ENCODE measurements around the gene EHD1. TPM values are rescaled to one million over a fixed set of nuclear protein-coding genes. Genes with fewer than 3 reads are reported as not detected.

The EHD1 gene
- polyA plus RNA-seq, 1 experiment = 56.1 TPM

DNA sequence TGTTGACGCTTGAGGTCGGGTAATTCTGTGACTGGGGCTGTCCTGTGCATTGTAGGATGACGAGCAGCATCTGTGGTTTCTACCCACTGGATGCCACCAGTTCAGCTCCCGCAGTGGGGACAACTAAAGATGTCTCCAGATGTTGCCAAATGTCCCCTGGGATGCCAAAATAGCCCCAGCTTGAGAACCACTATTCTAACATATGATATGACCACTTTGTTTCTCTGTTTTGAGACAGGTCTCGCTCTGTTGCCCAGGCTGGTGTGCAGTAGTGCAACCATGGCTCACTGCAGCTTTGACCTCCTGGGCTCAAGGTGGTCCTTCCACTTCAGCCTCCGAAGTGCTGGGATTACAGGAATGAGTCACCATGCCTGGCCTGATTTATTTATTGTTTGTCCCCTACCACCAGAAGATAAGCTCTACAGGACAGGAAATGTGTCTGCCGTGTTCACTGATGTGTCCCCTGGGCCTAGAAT is 63.7 kb downstream of the EHD1 start:
- Histone ChIP-seq H3K27ac (ENCODE audit: low read depth, low read length) (no peak overlapping the region), H3K4me3 (ENCODE audit: low read depth, low read length) (no peak overlapping the region), H3K27me3 (ENCODE audit: control insufficient read depth, insufficient read depth, low read length) (peaks cover 2% of the 10 kb centered on the region), H3K9me3 (ENCODE audit: control insufficient read depth, insufficient read depth, low read length) (no peaks in the 10 kb centered on the region)
- no peak for DNase-seq (ENCODE audit: low read depth, low spot score)
- CTCF ChIA-PET = no interaction called here
- POLR2A ChIA-PET = no interaction called here
- TF ChIP-seq, protein P1, sequence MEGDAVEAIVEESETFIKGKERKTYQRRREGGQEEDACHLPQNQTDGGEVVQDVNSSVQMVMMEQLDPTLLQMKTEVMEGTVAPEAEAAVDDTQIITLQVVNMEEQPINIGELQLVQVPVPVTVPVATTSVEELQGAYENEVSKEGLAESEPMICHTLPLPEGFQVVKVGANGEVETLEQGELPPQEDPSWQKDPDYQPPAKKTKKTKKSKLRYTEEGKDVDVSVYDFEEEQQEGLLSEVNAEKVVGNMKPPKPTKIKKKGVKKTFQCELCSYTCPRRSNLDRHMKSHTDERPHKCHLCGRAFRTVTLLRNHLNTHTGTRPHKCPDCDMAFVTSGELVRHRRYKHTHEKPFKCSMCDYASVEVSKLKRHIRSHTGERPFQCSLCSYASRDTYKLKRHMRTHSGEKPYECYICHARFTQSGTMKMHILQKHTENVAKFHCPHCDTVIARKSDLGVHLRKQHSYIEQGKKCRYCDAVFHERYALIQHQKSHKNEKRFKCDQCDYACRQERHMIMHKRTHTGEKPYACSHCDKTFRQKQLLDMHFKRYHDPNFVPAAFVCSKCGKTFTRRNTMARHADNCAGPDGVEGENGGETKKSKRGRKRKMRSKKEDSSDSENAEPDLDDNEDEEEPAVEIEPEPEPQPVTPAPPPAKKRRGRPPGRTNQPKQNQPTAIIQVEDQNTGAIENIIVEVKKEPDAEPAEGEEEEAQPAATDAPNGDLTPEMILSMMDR (IDR thresholded peaks at IDR 0.05; ENCODE audit: low read depth, low read length) = no peak

DNA sequence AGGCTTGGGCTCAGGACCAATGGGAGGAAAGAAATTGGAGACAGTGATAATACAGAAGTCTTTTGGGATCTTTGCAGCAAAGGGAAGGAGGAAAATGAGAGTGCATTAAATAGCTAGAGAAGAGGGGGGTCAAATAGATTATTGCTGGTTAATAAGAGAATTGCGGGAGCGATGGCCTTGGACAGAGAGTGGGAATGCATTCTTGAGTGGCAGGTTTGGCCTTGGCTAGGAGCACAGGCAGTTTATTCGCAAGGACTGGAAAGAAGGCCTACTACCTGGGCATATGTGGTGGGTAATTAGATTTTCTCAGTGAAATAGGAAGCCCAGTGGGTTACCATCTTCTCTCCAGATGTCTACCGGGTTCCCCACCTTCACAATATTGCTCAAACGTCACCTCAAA is 64.6 kb downstream of the EHD1 start:
- ChIA-PET CTCF (no interaction called here), POLR2A (interaction anchor here (0.6 to 0.8 kb wide), 2 partner anchors 23 to 35 kb away, joined by 6 to 7 read pairs; no protein-coding TSS in a partner anchor)
- DNase-seq (ENCODE audit: low read depth, low spot score) = no peak
- Histone ChIP-seq H3K27ac (ENCODE audit: low read depth, low read length) (no peak overlapping the region), H3K27me3 (ENCODE audit: control insufficient read depth, insufficient read depth, low read length) (peaks cover 2% of the 10 kb centered on the region), H3K4me3 (ENCODE audit: low read depth, low read length) (no peak overlapping the region), H3K9me3 (ENCODE audit: control insufficient read depth, insufficient read depth, low read length) (no peaks in the 10 kb centered on the region)
- TF ChIP-seq, protein P1 (IDR thresholded peaks at IDR 0.05; ENCODE audit: low read depth, low read length) = no peak

DNA sequence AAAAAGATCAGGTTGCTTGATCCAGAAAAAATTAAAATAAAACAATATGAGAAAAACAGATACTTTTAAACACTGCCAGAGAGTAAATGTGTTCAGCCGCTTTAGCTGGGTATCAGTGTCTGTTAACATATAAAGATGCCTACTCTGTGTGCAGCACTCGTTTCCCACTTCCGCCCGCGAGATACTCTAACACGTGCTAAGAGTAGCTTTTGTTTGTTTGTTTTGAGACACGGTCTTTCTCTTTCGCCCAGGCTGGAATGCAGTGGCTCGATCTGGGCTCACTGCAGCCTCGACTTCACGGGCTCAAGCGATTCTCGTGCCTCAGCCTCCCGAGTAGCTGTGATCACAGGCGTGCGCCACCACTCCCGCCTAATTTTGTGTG is 67.5 kb downstream of the EHD1 start:
- Histone ChIP-seq H3K27me3 (ENCODE audit: control insufficient read depth, insufficient read depth, low read length) (no peaks in the 10 kb centered on the region), H3K4me3 (ENCODE audit: low read depth, low read length) (peak overlapping the region; percentile 80), H3K27ac (ENCODE audit: low read depth, low read length) (no peak overlapping the region), H3K9me3 (ENCODE audit: control insufficient read depth, insufficient read depth, low read length) (no peaks in the 10 kb centered on the region)
- DNase-seq (ENCODE audit: low read depth, low spot score) = no peak
- TF ChIP-seq, protein P1 (IDR thresholded peaks at IDR 0.05; ENCODE audit: low read depth, low read length) = no peak
- ChIA-PET POLR2A (interaction anchor here (0.7 to 1.6 kb wide), 4 partner anchors 8 to 67 kb away, joined by 3 to 8 read pairs (median 6); partner anchors contain the start of gene EHD1), CTCF (interaction anchor here (1.0 kb wide), 1 partner anchor 122 kb away, joined by 3 read pairs; no protein-coding TSS in a partner anchor)

DNA sequence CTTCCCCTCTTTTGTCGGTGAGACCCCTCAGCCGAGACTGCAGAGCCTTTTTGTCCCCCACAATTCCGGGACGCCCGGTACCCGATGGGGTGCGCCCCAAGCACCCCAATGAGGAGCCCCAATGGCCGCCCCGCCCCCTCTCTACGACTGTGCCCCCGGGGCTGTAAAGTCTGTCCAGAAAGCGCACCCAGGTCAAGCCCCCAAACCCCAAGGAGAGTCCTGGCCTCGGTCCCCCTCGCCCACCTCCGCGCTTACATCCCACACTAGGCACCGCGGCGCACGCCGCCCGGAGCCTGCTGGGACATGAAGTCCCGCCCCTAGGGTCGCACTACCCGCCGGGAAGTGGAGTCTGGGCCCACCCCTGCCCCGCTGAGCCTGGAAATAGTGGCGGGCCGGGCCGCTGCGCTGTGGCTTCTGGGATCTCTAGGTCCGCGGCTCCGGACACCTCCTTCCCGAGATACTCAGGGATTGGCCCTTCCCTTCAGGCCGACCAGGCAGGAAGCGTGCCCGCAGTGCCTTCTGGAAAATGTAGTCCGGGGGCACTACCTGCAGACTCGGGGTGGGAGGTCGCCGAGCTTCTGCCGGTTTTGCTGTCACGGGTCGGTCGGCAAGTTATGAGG is 68.0 kb downstream of the EHD1 start, which contains the start of gene MEN1:
TSS of gene MEN1 (minus strand) at position 281 of the 620 bp plus-strand sequence. CDS start 442 bp downstream, outside the sequence.
- Histone ChIP-seq H3K27me3 (ENCODE audit: control insufficient read depth, insufficient read depth, low read length) (no peaks in the 10 kb centered on the region), H3K9me3 (ENCODE audit: control insufficient read depth, insufficient read depth, low read length) (no peaks in the 10 kb centered on the region), H3K27ac (ENCODE audit: low read depth, low read length) (no peak within 1 kb of the TSS), H3K4me3 (ENCODE audit: low read depth, low read length) (peak within 1 kb of the TSS; percentile 80)
- CTCF ChIA-PET = interaction anchor here (1.0 kb wide), 1 partner anchor 121 kb away, joined by 3 read pairs; no protein-coding TSS in a partner anchor
- TF ChIP-seq, protein P1 (IDR thresholded peaks at IDR 0.05; ENCODE audit: low read depth, low read length) = no peak
- POLR2A ChIA-PET = interaction anchor here (0.7 to 1.6 kb wide), 4 partner anchors 8 to 68 kb away, joined by 3 to 8 read pairs (median 6); partner anchors contain the start of gene EHD1
- DNase-seq (ENCODE audit: low read depth, low spot score) = peak; percentile 84

DNA sequence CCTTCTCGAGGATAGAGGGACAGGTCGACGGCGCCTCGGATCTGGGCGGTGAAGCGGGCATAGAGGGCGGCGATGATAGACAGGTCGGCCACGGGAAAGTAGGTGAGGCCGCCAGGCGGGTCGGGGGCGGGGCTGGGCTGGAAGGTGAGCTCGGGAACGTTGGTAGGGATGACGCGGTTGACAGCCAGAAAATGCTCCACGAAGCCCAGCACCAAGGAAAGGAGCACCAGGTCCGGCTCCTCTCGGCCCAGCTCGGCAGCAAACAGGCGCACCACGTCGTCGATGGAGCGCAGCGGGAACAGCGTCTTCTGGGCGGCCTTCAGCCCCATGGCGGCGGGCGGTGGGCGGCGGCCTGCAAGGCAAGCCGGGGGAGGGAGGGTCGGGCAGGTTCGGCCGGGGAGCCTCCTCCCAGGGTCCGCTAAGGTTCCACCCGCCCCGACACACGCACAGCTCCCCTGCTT is 68.6 kb downstream of the EHD1 start:
- TF ChIP-seq, protein P1 (IDR thresholded peaks at IDR 0.05; ENCODE audit: low read depth, low read length) = no peak
- Histone ChIP-seq H3K27ac (ENCODE audit: low read depth, low read length) (no peak overlapping the region), H3K27me3 (ENCODE audit: control insufficient read depth, insufficient read depth, low read length) (no peaks in the 10 kb centered on the region), H3K4me3 (ENCODE audit: low read depth, low read length) (peak overlapping the region; percentile 80), H3K9me3 (ENCODE audit: control insufficient read depth, insufficient read depth, low read length) (no peaks in the 10 kb centered on the region)
- no peak for DNase-seq (ENCODE audit: low read depth, low spot score)
- ChIA-PET POLR2A (interaction anchor here (1.6 kb wide), 1 partner anchor 68 kb away, joined by 4 read pairs; the partner anchor contains the start of gene EHD1), CTCF (no interaction called here)

Data from AG04450 (cell line).